IMR-90 (cell line): Measurements from ENCODE around the gene HPF1.
"Not testable (repeated sequence)": the region's sequence is repeated elsewhere in the genome, so short reads cannot be mapped to it uniquely, and the experiment has no call there.

Experiments
- CEBPB ChIP-seq: IDR thresholded peaks from 2 replicates; pipeline ENCODE4 v1.6.1; 2012; ENCODE audit warnings: low read depth, low read length, improper control_type of control experiment
- CHD1 ChIP-seq: IDR thresholded peaks from 2 replicates; pipeline ENCODE4 v1.6.1; 2012; ENCODE audit warnings: low read depth, low read length, improper control_type of control experiment
- CTCF ChIP-seq: conservative IDR thresholded peaks from 2 replicates; pipeline ENCODE4 v1.5.1; 2012; ENCODE audit warnings: mild to moderate bottlenecking, low read depth, low read length, improper control_type of control experiment
- ELK1 ChIP-seq: fragments of 150-350 bp; IDR thresholded peaks from 2 replicates; pipeline ENCODE4 v1.6.1; 2016; ENCODE audit warnings: low read depth, mild to moderate bottlenecking, low read length, moderate library complexity, borderline replicate concordance
- FOS ChIP-seq: fragments of 150-350 bp; IDR thresholded peaks from 2 replicates; pipeline ENCODE4 v1.6.1; 2016; ENCODE audit warnings: low read depth, low read length
- MAFK ChIP-seq: IDR thresholded peaks from 2 replicates; pipeline ENCODE4 v1.6.1; 2012; ENCODE audit warnings: low read depth, low read length, improper control_type of control experiment
- MAZ ChIP-seq: IDR thresholded peaks from 2 replicates; pipeline ENCODE4 v1.6.1; 2012; ENCODE audit warnings: low read depth, mild to moderate bottlenecking, low read length, improper control_type of control experiment, moderate library complexity, borderline replicate concordance
- MXI1 ChIP-seq: IDR thresholded peaks from 2 replicates; pipeline ENCODE4 v1.6.1; 2012; ENCODE audit warnings: low read depth, mild to moderate bottlenecking, low read length, moderate library complexity, borderline replicate concordance
- POLR2A ChIP-seq: IDR thresholded peaks from 2 replicates; pipeline ENCODE4 v1.6.1; 2012; ENCODE audit warnings: mild to moderate bottlenecking, low read depth, low read length
- RAD21 ChIP-seq: IDR thresholded peaks from 2 replicates; pipeline ENCODE4 v1.6.1; 2012; ENCODE audit warnings: low read length, improper control_type of control experiment
- RFX5 ChIP-seq: IDR thresholded peaks from 2 replicates; pipeline ENCODE4 v1.8.0; 2012; ENCODE audit warnings: low read depth, mild to moderate bottlenecking, low read length, moderate library complexity
- SMC3 ChIP-seq: fragments of 150-350 bp; IDR thresholded peaks from 2 replicates; pipeline ENCODE4 v1.6.1; 2016; ENCODE audit warnings: low read depth, mild to moderate bottlenecking, antibody characterized with exemption, low read length, moderate library complexity
- USF2 ChIP-seq: fragments of 150-350 bp; IDR thresholded peaks from 2 replicates; pipeline ENCODE4 v1.6.1; 2017; ENCODE audit warnings: mild to moderate bottlenecking, antibody characterized with exemption, low read length, low read depth

- not testable (repeated sequence) for TF ChIP-seq CTCF, MXI1, ELK1, CEBPB, RAD21, POLR2A, FOS, MAZ, USF2, MAFK, RFX5, CHD1, SMC3
Measured at GRCh38 chr4:169738604-169739003, 19.1 kb downstream of the HPF1 start.
